Transverse colon (tissue), 4 donors: Measurements from ENCODE around the gene ATP9B. TPM values are rescaled to one million over a fixed set of nuclear protein-coding genes. Genes with fewer than 3 reads are reported as not detected.
"Not testable (repeated sequence)": the region's sequence is repeated elsewhere in the genome, so short reads cannot be mapped to it uniquely, and the experiment has no call there.

ENCODE experiments used
- DNase-seq: peaks from one replicate; pipeline ENCODE4 v3.0.0-alpha.2; 2019
- H3K27ac ChIP-seq, 4 donors: fragments of 200-600 bp; sonication (generic); 2 replicates each; pipeline ENCODE4 v1.5.1; 2016 to 2018; ENCODE audit warnings: inconsistent platforms in 4 of 4
- H3K27me3 ChIP-seq: fragments of 200-600 bp; sonication (generic); 2 replicates; pipeline ENCODE4 v1.5.1; 2017; ENCODE audit warnings: inconsistent platforms
- H3K36me3 ChIP-seq, 4 donors: fragments of 200-600 bp; sonication (generic); 2 replicates each; pipeline ENCODE4 v1.5.1; 2017 to 2019; ENCODE audit warnings: inconsistent platforms in 4 of 4
- H3K4me1 ChIP-seq, 4 donors: fragments of 200-600 bp; sonication (generic); 2 replicates each; pipeline ENCODE4 v1.5.1; 2017 to 2020; ENCODE audit warnings: inconsistent platforms in 4 of 4
- H3K4me3 ChIP-seq, 4 donors: fragments of 200-600 bp; sonication (generic); 1 replicate in 1 of 4; 2 replicates in 3 of 4; pipeline versions ENCODE4 v1.5.1 to v1.6.1; 2017 to 2019; ENCODE audit warnings: inconsistent platforms in 4 of 4
- H3K9me3 ChIP-seq, 2 donors: fragments of 200-600 bp; sonication (generic); 2 replicates each; pipeline ENCODE4 v1.5.1; 2017 to 2019; ENCODE audit warnings: inconsistent platforms in 2 of 2
- EP300 ChIP-seq: sonication (generic); formaldehyde crosslinking; IDR thresholded peaks from one replicate; pipeline ENCODE4 v1.6.1; 2017; ENCODE audit warnings: antibody characterized with exemption, low read depth
- POLR2A ChIP-seq: fragments of 450-650 bp; IDR thresholded peaks from one replicate; pipeline ENCODE4 v1.6.1; 2016; ENCODE audit warnings: antibody characterized with exemption, mild to moderate bottlenecking, moderate library complexity
- POLR2AphosphoS5 ChIP-seq, 3 donors: sonication (generic); formaldehyde crosslinking; IDR thresholded peaks; one replicate each; pipeline ENCODE4 v1.6.1; 2016; ENCODE audit warnings: antibody characterized with exemption in 3 of 3
- WGBS, 2 donors: methylation state at CpG; one replicate each; pipeline ENCODE4 v1.1.5; 2018; ENCODE audit warnings: low coverage in 1 of 2; 5-methylcytosine and 5-hydroxymethylcytosine counted together
- in situ Hi-C, 4 donors: fragments of 200-750 bp; cut with MboI; loops; one replicate each; pipeline versions ENCODE4 v1.15.0 to v1.15.1; 2017; ENCODE audit warnings: low sequenced_read_pairs in 3 of 4, low pct_ligation_motif_present in 1 of 4, low pct_unique_long_range_greater_than_20kb in 1 of 4
- intact Hi-C: fragments of 100-400 bp; cut with DNase I; formaldehyde crosslinking; loops from one replicate; pipeline ENCODE4 v1.15.1; 2023; ENCODE audit warnings: low total_unique reads
- total RNA-seq, 4 donors: library from RNA; depleted of rRNA; stranded (reverse); fragments of >200 nt; gene quantifications; one replicate each; pipeline ENCODE4 v1.1.0, GENCODE V29; 2016
- TF ChIP-seq, protein P1 (sequence below), 5 experiments: fragments of 200-600 bp in 3 of 5; fragments of 450-650 bp in 2 of 5; sonication (generic) in 3 of 5; IDR thresholded peaks; 1 replicate in 2 of 5; 2 replicates in 3 of 5; pipeline ENCODE4 v1.5.1; 2016 to 2017; ENCODE audit warnings: antibody characterized with exemption in 5 of 5, inconsistent platforms in 3 of 5, mild to moderate bottlenecking in 2 of 5, moderate library complexity in 1 of 5

The ATP9B gene
- total RNA-seq, 4 donors from 2014 or later, result 36.3 to 70.3 (median 41.6) TPM

DNA sequence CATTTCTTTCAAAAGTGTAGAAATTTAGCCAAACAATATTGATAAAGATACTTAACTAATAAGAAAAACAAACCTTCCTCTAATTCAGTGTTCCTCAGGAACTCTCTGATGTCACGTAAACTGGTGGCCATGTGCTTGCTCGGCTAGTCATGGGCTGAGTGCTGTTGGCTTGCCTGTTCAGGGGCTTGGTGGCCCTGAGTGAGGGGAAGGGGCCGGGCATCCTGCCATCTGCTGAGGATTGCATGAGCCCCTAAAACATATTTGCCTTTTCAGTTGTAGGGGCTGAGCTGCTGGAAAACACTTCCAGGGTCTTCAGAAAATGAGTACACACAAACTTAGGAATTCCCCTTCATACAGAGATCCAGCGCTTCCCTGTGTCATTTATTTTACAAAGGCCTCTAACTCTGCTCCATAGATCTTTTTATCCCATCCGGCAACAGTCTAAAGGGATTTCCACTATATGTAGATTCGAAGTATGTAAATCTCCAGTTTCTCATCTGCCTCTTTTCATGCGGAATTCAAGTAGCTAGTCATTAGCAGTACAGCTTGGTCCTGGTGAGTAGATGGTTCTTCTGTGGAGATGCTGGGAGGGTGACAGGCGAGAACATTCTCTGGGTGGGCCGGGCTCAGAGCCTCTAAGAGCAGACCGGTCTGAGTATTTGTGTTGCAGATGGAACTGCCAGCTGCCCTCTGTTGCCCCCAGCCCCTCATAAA, 306.4 kb downstream of the ATP9B start:
- H3K4me1 ChIP-seq, result peaks cover 0 to 4% (median 1%) of the 10 kb centered on the region in 4 donors
- H3K9me3 ChIP-seq, result no peaks in the 10 kb centered on the region
- H3K27me3 ChIP-seq, result no peaks in the 10 kb centered on the region
- peaks cover 0 to 5% (median 0%) of the 10 kb centered on the region in 4 donors for H3K36me3 ChIP-seq
- intact Hi-C loops (no loop called here), in situ Hi-C loops (loop anchor here (5.0 to 25.0 kb wide), 6 partner anchors 137 to 279 kb away; no protein-coding TSS in a partner anchor)
- no peak for DNase-seq
- no peak overlapping the region for H3K27ac ChIP-seq
- no peak for TF ChIP-seq POLR2AphosphoS5 (IDR thresholded peaks at IDR 0.05)
- no peak for TF ChIP-seq EP300
- TF ChIP-seq, protein P1, sequence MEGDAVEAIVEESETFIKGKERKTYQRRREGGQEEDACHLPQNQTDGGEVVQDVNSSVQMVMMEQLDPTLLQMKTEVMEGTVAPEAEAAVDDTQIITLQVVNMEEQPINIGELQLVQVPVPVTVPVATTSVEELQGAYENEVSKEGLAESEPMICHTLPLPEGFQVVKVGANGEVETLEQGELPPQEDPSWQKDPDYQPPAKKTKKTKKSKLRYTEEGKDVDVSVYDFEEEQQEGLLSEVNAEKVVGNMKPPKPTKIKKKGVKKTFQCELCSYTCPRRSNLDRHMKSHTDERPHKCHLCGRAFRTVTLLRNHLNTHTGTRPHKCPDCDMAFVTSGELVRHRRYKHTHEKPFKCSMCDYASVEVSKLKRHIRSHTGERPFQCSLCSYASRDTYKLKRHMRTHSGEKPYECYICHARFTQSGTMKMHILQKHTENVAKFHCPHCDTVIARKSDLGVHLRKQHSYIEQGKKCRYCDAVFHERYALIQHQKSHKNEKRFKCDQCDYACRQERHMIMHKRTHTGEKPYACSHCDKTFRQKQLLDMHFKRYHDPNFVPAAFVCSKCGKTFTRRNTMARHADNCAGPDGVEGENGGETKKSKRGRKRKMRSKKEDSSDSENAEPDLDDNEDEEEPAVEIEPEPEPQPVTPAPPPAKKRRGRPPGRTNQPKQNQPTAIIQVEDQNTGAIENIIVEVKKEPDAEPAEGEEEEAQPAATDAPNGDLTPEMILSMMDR (IDR thresholded peaks at IDR 0.05), result no peak
- no peak for TF ChIP-seq POLR2A
- H3K4me3 ChIP-seq, result no peak overlapping the region
- 95 to 96% methylated on average over 4 to 10 of the region's 10 CpGs for WGBS, 2 donors

- DNase-seq, H3K9me3 ChIP-seq, H3K4me1 ChIP-seq, H3K27ac ChIP-seq, H3K27me3 ChIP-seq, H3K36me3 ChIP-seq, intact Hi-C loops, H3K4me3 ChIP-seq: not testable (repeated sequence)
- in situ Hi-C loops, result loop anchor here (5.0 to 25.0 kb wide), 6 partner anchors 136 to 278 kb away; no protein-coding TSS in a partner anchor
- WGBS, 2 donors, result 94 to 97% methylated on average over 6 to 12 of the region's 12 CpGs
Measured at GRCh38 chr18:79376661-79377060, 307.5 kb downstream of the ATP9B start.

DNA sequence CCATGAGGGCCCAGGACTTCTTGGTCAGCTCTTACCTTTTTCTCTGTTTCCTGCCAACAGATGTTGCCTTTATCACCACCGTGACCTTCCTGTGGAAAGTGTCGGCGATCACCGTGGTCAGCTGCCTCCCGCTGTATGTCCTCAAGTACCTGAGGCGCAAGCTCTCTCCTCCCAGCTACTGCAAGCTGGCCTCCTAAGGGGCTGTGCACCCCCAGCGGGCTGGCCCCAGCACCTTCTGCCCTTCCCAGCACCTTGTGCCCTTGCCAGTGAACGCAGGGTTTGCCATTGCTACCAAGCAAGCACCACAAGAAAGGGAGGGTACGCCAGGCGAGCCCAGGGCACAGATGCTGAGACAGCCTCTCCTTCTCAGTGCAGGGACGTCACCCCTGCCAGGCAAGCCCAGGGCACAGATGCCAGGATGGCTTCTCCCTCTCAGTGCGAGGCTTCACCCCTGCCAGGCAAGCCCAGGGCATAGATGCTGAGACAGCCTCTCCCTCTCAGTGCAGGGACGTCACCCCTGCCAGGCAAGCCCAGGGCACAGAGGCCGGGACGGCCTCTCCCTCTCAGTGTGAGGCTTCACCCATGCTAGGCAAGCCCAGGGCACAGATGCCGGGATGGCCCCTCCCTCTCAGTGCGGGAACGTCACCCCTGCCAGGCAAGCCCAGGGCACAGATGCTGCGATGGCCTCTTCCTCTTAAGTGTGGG, 308.1 kb downstream of the ATP9B start:
- Histone ChIP-seq H3K4me1 (peaks cover 0 to 4% (median 1%) of the 10 kb centered on the region in 4 donors), H3K9me3 (no peaks in the 10 kb centered on the region), H3K27ac (no peak overlapping the region), H3K36me3 (peaks cover 0 to 5% (median 0%) of the 10 kb centered on the region in 4 donors), H3K4me3 (no peak overlapping the region), H3K27me3 (no peaks in the 10 kb centered on the region)
- no peak for TF ChIP-seq EP300
- TF ChIP-seq, protein P1 (IDR thresholded peaks at IDR 0.05), result no peak
- in situ Hi-C loops, result loop anchor here (5.0 to 25.0 kb wide), 6 partner anchors 135 to 277 kb away; no protein-coding TSS in a partner anchor
- DNase-seq, result no peak
- intact Hi-C loops, result no loop called here
- WGBS, 2 donors, result 93% methylated on average over 19 of the region's 19 CpGs; no CpG with 5 or more reads in 1 of the 2 donors

- Histone ChIP-seq H3K27ac (no peak overlapping the region), H3K9me3 (no peaks in the 10 kb centered on the region), H3K4me1 (peaks cover 0 to 4% (median 1%) of the 10 kb centered on the region in 4 donors), H3K36me3 (peaks cover 0 to 5% (median 0%) of the 10 kb centered on the region in 4 donors), H3K27me3 (no peaks in the 10 kb centered on the region), H3K4me3 (no peak overlapping the region)
- WGBS, 2 donors, result 49 to 80% methylated on average over 1 to 44 of the region's 48 CpGs
- DNase-seq, result peak; percentile 80
- TF ChIP-seq, protein P1 (IDR thresholded peaks at IDR 0.05), result peak; percentile 91 to 98 (median 96)
- TF ChIP-seq POLR2AphosphoS5 (IDR thresholded peaks at IDR 0.05), result no peak
- intact Hi-C loops (loop anchor here (1.0 to 2.0 kb wide), 2 partner anchors 150 to 266 kb away; no protein-coding TSS in a partner anchor), in situ Hi-C loops (loop anchor here (5.0 to 25.0 kb wide), 6 partner anchors 134 to 276 kb away; no protein-coding TSS in a partner anchor)
Measured at GRCh38 chr18:79378536-79379250, 309.5 kb downstream of the ATP9B start.
